Calu3 (cell line): ENCODE measurements around the gene SUSD3. TPM values are rescaled to one million over a fixed set of nuclear protein-coding genes. Genes with fewer than 3 reads are reported as not detected.
A peak's percentile ranks its signal among the peaks of the same experiment; 100 is the strongest.

Experiments
- BruUV-seq: library from RNA; stranded (reverse); fragments of 400-500 nt; replicated peaks from 2 replicates; lab custom pipeline; 2021; lab: Mats Ljungman, UMichigan
- CTCF ChIA-PET: fragments of 300-600 bp; sonication (Branson Sonifier 250); formaldehyde crosslinking; loops from one replicate; lab custom pipeline; 2022; ENCODE audit warnings: antibody characterized with exemption; lab: Charles Lee
- DNase-seq: peaks from one replicate; pipeline ENCODE4 v3.0.0; 2022
- H3K27ac Mint-ChIP-seq: one replicate; pipeline ENCODE4 v1.8.0; 2022; ENCODE audit warnings: mixed read lengths; ENCODE audit not compliant: unreplicated experiment
- H3K27me3 Mint-ChIP-seq: one replicate; pipeline ENCODE4 v1.8.0; 2022; ENCODE audit warnings: mixed read lengths; ENCODE audit not compliant: unreplicated experiment
- H3K36me3 Mint-ChIP-seq: one replicate; pipeline ENCODE4 v1.8.0; 2022; ENCODE audit warnings: mild to moderate bottlenecking, moderate library complexity, mixed read lengths; ENCODE audit not compliant: insufficient read depth, unreplicated experiment
- H3K4me1 Mint-ChIP-seq: one replicate; pipeline ENCODE4 v1.8.0; 2022; ENCODE audit warnings: mild to moderate bottlenecking, low read depth, mixed read lengths; ENCODE audit not compliant: unreplicated experiment
- H3K4me3 Mint-ChIP-seq: one replicate; pipeline ENCODE4 v1.8.0; 2022; ENCODE audit warnings: mild to moderate bottlenecking, low read depth, moderate library complexity, mixed read lengths; ENCODE audit not compliant: unreplicated experiment
- H3K9me3 Mint-ChIP-seq: one replicate; pipeline ENCODE4 v1.8.0; 2022; ENCODE audit warnings: low read depth, mixed read lengths; ENCODE audit not compliant: unreplicated experiment
- intact Hi-C: fragments of 100-400 bp; cut with micrococcal nuclease; formaldehyde crosslinking; loops from one replicate; pipeline ENCODE4 v1.10.0; 2022; ENCODE audit not compliant: unreplicated experiment
- total RNA-seq: library from RNA; stranded (reverse); gene quantifications from 2 replicates; pipeline ENCODE4 v1.2.3, GENCODE V29; 2022
- TF ChIP-seq, protein P1 (sequence below): fragments of 200-600 bp; IDR thresholded peaks from one replicate; pipeline ENCODE4 v1.8.0; 2022; ENCODE audit warnings: antibody characterized with exemption; ENCODE audit not compliant: unreplicated experiment

Gene SUSD3
- total RNA-seq, 1 experiment from 2014 or later, result 1.3 TPM

DNA sequence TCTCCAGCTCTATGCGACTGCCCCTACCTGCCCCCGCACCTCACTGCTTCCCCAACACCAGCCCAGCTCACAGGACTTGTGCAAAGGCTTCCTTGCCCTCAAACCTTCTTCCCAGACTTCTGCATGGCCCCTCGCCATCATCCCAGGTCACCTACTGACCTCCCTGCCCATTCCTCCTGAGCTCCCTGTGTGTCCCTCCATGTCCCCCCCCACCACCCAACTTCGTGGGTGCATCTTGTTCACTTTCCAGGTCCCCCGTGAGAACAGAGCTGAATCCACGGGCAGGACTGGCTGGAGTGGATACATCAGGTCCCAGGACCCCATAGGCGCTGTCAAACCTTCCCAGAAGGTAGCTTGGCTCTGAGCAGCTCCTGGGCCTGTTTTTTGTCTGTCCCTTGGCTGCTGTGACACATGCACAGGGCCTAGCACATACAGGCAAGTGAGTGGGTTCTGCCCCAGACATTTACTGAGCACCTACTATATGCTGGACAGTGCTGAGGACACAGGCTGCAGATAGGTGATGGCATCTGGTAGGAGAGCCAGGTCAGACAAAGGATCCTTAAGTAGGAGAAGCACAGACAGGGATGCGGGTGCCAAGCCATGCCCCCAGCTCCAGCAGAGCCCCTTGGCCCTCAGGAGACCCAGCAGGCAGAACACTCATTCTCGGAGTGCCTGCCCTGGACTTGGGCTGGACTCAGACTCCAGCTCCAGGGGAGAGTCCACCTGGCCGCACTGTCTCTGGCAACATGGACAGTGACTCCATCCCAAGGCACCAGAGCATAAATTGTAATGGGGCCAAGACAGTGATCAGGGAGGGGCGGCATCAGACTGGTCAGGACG lies 60.6 kb downstream of the SUSD3 start:
- Mint-ChIP-seq H3K27ac (peak overlapping the region; percentile 80), H3K4me1 (peaks cover 11% of the 10 kb centered on the region), H3K36me3 (peaks cover 6% of the 10 kb centered on the region), H3K9me3 (no peaks in the 10 kb centered on the region), H3K4me3 (no peak overlapping the region), H3K27me3 (no peaks in the 10 kb centered on the region)
- DNase-seq, result no peak
- TF ChIP-seq, protein P1, sequence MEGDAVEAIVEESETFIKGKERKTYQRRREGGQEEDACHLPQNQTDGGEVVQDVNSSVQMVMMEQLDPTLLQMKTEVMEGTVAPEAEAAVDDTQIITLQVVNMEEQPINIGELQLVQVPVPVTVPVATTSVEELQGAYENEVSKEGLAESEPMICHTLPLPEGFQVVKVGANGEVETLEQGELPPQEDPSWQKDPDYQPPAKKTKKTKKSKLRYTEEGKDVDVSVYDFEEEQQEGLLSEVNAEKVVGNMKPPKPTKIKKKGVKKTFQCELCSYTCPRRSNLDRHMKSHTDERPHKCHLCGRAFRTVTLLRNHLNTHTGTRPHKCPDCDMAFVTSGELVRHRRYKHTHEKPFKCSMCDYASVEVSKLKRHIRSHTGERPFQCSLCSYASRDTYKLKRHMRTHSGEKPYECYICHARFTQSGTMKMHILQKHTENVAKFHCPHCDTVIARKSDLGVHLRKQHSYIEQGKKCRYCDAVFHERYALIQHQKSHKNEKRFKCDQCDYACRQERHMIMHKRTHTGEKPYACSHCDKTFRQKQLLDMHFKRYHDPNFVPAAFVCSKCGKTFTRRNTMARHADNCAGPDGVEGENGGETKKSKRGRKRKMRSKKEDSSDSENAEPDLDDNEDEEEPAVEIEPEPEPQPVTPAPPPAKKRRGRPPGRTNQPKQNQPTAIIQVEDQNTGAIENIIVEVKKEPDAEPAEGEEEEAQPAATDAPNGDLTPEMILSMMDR, result no peak
- no TSS peak for BruUV-seq
- intact Hi-C loops, result no loop called here
- CTCF ChIA-PET, result interaction anchor here (0.5 to 1.3 kb wide), 6 partner anchors 10 to 116 kb away, joined by 3 to 7 read pairs (median 4); no protein-coding TSS in a partner anchor

DNA sequence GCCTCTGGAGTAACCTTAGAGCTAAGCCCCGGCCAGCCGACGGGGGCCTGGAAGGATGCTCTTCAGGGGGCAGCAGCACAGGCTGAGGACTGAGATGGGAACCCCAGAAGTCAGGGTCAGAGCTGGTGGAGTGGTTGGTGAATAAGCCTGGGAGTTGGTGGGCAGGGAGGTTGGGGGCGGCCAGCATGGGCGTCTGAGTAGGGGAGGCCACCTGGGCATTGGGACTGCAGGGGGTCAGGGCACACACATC lies 61.1 kb downstream of the SUSD3 start:
- DNase-seq, result no peak
- BruUV-seq, result no TSS peak
- Mint-ChIP-seq H3K27ac (peak overlapping the region; percentile 80), H3K27me3 (no peaks in the 10 kb centered on the region), H3K4me3 (no peak overlapping the region), H3K9me3 (no peaks in the 10 kb centered on the region), H3K36me3 (peaks cover 6% of the 10 kb centered on the region), H3K4me1 (peaks cover 11% of the 10 kb centered on the region)
- CTCF ChIA-PET, result interaction anchor here (0.5 to 1.3 kb wide), 9 partner anchors 9 to 116 kb away, joined by 3 to 7 read pairs (median 3); partner anchors contain the start of gene NINJ1
- TF ChIP-seq, protein P1, result no peak
- intact Hi-C loops, result no loop called here

DNA sequence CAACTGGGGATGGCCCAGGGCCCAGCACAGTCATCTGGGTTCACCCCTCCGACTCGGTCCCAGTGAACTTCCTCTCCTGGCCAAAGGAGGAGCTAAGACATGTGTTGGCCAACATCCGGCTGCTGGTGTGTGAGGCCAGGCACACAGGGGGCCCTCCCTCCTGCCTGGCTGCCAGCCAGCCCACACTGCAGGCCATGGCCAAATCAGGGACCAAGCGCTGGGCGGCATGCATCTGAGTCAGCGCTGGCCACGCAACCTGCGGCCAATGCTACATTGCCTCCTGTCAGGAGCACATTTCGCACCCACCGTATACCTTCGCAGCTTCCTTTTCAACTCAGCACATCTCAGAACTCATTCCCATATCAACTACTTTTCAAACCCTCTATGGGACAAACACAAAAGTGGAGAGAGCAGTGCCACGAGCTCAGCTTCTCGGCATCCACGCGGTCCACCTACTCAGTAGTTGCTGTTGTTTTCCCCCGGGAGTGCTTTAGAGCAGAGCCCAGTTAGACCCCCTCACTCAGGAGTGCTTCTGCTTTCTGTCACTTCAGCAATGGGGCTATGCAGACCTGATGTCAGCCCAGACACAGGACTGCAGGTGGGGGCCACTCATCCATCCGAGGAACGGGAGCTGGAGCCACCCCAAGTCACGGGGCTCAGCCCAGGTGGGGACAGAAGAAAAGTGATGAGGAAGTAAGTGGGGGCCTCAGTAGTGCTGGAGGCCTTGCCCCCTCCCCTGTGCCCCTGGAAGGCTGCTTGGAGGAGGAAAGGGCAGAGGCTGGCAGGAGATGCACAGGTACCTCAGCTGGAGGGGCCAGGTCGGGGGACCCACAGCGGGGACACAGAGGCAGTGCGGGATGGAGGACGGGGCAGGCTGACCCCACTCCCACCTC lies 61.7 kb downstream of the SUSD3 start:
- peaks cover 11% of the 10 kb centered on the region for H3K4me1 Mint-ChIP-seq
- CTCF ChIA-PET, result interaction anchor here (0.5 to 1.3 kb wide), 9 partner anchors 9 to 117 kb away, joined by 3 to 7 read pairs (median 3); partner anchors contain the start of gene NINJ1
- TF ChIP-seq, protein P1, result peak; percentile 23
- peak; percentile 88 for DNase-seq
- peak overlapping the region; percentile 80 for H3K27ac Mint-ChIP-seq
- intact Hi-C loops, result no loop called here
- no peak overlapping the region for H3K4me3 Mint-ChIP-seq
- peaks cover 6% of the 10 kb centered on the region for H3K36me3 Mint-ChIP-seq
- H3K9me3 Mint-ChIP-seq, result no peaks in the 10 kb centered on the region
- H3K27me3 Mint-ChIP-seq, result no peaks in the 10 kb centered on the region
- no TSS peak for BruUV-seq

DNA sequence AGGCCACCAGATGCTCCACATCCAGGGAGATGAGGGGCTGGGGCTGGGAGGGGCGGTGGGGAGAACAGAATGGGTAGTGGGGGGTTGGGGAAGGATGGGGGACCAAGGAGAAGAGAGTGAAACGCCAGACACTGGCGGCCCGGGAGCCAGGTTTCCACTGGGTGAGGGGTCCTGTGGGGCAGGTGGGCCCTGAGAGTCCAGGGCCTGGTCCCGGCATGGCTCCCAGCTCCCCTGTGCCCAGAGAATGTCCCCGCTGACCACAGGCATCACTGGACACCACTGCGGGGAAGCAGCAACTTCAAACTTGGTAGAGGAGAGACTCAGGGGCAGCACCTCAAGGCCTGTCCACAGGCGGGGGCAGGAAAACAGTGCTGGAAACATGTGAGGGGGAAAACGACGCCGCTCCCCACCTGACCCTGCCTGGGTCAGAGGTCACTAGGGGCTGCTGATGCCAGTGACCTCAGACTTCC lies 62.4 kb downstream of the SUSD3 start:
- DNase-seq, result no peak
- CTCF ChIA-PET, result interaction anchor here (1.3 kb wide), 1 partner anchor 117 kb away, joined by 7 read pairs; no protein-coding TSS in a partner anchor
- H3K27me3 Mint-ChIP-seq, result no peaks in the 10 kb centered on the region
- H3K4me3 Mint-ChIP-seq, result no peak overlapping the region
- no TSS peak for BruUV-seq
- TF ChIP-seq, protein P1, result no peak
- H3K4me1 Mint-ChIP-seq, result peaks cover 11% of the 10 kb centered on the region
- intact Hi-C loops, result no loop called here
- H3K9me3 Mint-ChIP-seq, result no peaks in the 10 kb centered on the region
- H3K36me3 Mint-ChIP-seq, result peaks cover 6% of the 10 kb centered on the region
- H3K27ac Mint-ChIP-seq, result peak overlapping the region; percentile 80
